Activated CD8-positive, alpha-beta memory T cell treated with anti-CD3 and anti-CD28 coated beads, Interleukin-2, amount 50 U/mL, for 24 hours (primary cell): ENCODE measurements around the gene PCOLCE2.

ENCODE experiments used
- DNase-seq: peaks from one replicate; pipeline ENCODE4 v3.0.0-alpha.2; 2020; ENCODE audit errors: extremely low read depth

The PCOLCE2 gene, protein sequence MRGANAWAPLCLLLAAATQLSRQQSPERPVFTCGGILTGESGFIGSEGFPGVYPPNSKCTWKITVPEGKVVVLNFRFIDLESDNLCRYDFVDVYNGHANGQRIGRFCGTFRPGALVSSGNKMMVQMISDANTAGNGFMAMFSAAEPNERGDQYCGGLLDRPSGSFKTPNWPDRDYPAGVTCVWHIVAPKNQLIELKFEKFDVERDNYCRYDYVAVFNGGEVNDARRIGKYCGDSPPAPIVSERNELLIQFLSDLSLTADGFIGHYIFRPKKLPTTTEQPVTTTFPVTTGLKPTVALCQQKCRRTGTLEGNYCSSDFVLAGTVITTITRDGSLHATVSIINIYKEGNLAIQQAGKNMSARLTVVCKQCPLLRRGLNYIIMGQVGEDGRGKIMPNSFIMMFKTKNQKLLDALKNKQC

DNA sequence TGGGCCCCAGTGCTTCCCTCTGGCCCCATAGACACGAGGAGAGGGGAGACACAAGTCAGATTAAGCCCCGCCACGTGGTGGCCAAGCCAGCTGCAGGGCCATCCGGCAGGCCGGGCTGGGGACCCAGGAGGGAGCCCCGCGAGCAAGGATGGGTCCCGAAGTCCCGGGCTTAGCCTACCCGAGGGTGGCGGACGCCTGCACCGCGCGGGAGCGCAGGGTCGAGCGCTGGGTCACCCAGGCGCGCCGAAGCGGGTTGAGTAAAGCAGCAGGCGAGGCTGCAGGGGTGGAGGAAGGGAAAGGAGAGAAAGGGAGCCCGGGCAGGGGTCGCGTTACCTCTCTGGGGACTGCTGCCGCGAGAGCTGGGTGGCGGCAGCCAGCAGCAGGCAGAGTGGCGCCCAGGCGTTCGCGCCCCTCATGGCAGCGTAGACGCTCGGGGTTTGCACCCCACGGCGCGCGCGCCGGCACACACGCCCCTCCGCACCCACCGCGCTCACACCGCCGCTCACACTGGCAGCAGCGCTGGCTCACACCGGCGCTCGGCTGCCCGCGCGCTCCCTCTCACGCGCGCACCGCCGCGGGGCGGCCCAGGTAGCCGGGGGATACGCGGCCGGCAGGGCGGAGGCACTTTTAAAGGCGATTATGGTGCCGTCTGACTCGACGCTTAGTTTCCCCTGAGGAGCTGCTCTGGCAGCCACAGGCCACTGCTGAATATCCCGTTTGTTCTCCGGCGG, at the start of gene PCOLCE2:
TSS of gene PCOLCE2 (minus strand) at position 603 of the 731 bp plus-strand sequence. CDS start at position 416, 187 bp downstream.
- no peak for DNase-seq

DNA sequence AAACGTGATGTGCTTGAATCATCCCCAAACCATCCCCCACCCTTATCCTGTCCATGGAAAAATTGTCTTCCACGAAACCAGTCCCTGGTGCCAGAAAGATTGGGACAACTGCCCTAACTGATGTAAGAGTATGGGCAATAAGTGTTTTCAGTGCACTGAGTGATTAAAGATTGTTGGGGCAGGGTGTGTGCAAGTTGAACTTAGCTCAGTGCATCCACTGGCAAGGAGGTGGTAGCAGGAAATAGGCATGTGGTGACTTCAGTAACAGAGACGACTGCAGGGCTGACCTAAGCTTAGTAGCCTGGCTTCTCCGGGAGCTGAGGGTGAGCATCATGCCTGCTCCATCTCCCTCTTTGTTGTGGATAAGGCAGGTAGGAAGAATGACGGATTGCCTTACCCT, 47.1 kb upstream of the PCOLCE2 start:
- DNase-seq: no peak

GRCh38 chr3:142934887-142935269, 46.0 kb upstream of the PCOLCE2 start:
- DNase-seq: no peak

DNA sequence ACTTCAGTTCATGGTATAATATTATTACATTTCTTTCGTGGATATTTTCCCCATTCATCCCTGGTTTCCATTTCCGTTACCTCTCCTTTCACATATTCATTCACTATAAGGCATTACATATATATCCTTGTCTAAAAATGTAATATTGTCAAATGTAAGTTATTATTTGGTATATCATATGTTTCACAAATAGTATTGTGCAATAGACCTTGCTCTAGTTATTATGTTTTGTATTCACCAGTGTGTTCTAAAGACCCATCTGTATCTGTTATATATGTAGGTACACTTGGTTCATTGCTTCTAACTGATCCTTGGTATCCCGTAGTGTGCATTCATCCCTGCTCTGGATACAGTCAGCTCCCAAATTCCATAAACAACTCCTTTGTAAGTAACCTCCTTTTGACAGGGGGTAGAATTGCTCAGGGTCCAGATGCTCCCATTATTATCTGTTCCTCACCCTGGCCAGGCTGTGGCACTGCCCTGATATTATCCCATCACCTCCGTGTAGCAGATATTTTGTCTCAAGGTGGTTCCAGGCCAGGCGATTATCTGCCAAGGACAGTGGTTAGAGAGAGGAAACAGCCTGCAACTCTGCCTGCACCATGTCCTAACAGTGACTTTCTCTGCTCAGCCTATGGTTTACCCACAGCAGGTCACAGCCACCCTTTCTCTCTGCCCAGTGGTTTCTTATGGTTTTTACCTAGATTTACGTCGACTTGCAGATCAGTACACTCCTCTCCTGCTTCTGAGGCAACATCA, 45.4 kb upstream of the PCOLCE2 start:
- DNase-seq: no peak

DNA sequence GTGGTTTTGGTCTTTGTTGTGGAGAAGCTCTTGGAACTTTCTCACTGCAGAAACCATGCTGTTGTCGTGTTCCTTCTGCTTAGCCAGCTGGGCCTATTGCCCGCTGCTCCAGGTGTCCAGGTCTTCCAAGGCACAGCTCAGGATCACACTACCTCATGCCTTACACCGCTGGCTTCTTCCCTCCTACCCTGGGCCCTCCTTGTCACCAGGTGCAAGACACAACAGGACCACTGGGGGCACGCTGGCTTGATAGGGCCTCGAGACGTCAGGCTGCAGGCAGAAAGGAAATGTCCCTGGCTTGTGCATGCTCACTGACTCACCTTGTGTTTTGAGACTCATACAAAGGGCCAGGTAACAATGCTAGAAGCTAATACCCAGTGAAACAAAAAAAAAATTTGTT, 42.3 kb upstream of the PCOLCE2 start:
- no peak for DNase-seq

GRCh38 chr3:142930463-142930862, 41.6 kb upstream of the PCOLCE2 start:
- DNase-seq: no peak

- DNase-seq: no peak
Measured at GRCh38 chr3:142929890-142930289, 41.0 kb upstream of the PCOLCE2 start.

GRCh38 chr3:142929109-142929508, 40.2 kb upstream of the PCOLCE2 start:
- DNase-seq: peak; percentile 14

DNA sequence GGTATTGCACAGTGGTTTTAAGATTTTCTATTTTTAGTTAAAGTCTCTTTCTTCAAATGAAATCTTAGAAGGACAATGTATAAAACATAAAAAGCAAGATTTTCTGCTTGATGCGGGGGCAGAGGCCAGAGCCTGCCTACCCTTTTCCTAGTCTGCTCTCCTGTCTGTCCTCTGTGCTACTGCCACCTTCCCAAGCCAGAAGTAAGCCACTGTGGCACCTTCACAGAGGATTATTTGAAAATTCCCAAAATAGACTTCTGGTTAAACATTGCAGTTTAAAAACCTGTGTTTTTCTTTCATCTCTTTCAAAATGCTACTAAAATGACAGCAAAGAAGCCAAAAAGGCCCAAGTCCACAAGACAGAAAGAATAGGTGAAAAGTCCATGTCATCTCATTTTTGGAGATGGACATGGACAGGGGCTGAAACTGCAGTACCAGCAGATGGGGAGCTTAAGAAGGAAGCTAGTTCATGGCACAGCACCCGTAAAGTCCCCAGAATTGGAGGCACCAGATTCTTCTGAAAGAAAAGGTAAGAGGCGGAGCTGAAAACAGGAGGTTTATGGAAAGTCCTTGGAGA, 37.6 kb upstream of the PCOLCE2 start:
- no peak for DNase-seq

DNA sequence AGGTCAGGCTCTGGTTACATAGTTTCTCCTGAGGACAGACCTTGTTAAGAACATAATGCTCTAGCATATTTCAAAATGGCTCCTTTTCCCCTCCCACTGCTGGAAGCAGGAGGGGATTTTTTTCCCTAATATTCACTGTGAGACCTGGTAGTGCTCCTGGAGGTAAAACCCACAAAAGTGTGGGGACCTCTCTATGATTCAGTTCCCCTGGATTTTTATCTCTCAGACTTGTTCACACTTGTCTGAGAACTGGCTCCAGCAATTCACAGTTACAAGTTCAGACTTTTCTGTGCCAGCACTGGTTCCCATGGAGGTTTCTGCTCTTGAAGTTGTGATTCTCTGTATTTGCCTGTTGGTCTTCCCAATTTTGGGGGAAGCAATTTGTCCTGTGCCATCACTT, 36.3 kb upstream of the PCOLCE2 start:
- no peak for DNase-seq

- no peak for DNase-seq
Measured at GRCh38 chr3:142923694-142924093, 34.8 kb upstream of the PCOLCE2 start.

DNA sequence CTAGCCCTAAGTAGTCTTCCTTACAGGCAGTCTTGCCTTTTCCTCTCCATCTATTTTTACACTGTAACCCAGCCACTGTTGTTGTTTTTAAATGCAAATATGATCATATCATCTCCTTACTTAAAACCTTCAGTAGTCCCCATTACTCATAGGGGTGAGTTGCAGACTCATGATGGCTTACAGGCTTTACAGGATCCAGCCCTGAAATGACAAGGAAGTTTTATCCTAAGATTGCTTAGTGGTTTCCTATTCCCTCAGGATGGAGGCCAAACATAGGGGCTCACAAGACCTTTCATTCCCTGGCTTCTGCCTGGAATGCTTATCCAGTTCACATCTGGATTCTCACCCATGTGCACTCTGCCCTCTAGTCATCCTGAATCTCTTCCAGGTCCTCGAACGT, 27.7 kb upstream of the PCOLCE2 start:
- no peak for DNase-seq

DNA sequence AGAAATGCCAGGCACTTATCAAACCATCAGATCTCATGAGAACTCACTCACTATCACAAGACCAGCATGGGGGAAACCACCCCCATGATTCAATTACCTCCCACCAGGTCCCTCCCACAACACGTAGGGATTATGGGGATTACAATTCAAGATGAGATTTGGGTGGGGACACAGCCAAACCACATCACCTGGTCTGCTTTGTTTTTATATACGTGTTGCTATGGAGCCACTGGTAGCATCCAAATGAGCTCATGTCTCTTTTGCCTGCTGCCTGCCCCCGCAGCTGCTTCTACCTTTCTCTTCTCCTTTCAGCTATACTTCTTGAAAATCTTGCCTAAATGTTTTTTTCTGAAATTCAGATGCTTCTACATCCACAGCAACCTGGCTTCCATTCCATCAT, 26.8 kb upstream of the PCOLCE2 start:
- DNase-seq: no peak

DNA sequence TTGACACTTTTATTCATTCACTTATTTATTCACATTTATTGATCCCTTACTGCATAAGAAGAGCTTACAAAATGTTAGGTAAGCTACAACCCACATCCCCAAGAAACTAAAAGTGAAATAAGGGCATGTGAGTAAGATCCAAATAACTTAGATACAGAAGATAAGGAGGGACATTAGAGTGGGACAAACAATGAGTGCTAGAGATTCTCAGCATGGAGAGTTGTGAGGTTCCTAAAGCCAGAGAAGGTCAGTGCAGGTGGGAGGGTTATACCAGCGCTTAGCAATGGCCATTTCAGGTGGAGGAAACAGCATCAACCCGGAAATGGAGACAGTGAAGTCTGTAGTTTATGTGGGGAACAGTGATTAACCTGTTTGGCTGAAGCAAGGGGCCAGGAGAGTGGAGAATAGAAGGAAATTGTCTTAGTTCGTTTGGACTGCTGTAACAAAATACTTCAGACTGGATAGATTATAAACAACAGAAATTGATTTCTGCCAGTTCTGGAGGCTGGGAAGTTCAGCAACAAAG, 25.5 kb upstream of the PCOLCE2 start:
- DNase-seq: no peak

- no peak for DNase-seq
Measured at GRCh38 chr3:142913432-142913831, 24.5 kb upstream of the PCOLCE2 start.

- no peak for DNase-seq
Measured at GRCh38 chr3:142912402-142913172, 23.7 kb upstream of the PCOLCE2 start.

DNA sequence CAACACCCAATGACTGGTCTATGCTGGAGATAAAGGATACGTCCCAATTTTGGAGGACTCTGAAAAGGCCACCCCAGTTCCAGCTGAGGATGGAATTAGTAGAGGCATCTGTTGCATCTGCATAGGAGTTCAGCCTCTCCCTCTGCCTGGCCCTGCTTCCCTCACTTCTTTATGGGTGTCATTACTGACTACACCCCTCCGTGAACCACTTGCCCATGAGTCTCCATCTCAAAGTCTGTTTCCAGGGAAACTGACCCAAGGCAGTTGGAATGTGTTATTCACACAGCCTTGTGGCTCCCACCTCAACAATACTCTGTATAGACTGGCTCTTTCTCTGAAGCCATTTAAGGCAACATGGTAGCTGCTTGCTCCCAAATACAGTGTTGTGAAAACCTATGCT, 21.4 kb upstream of the PCOLCE2 start:
- DNase-seq: no peak

GRCh38 chr3:142909282-142909681, 20.4 kb upstream of the PCOLCE2 start:
- no peak for DNase-seq

- DNase-seq: no peak
Measured at GRCh38 chr3:142907996-142908395, 19.1 kb upstream of the PCOLCE2 start.

DNA sequence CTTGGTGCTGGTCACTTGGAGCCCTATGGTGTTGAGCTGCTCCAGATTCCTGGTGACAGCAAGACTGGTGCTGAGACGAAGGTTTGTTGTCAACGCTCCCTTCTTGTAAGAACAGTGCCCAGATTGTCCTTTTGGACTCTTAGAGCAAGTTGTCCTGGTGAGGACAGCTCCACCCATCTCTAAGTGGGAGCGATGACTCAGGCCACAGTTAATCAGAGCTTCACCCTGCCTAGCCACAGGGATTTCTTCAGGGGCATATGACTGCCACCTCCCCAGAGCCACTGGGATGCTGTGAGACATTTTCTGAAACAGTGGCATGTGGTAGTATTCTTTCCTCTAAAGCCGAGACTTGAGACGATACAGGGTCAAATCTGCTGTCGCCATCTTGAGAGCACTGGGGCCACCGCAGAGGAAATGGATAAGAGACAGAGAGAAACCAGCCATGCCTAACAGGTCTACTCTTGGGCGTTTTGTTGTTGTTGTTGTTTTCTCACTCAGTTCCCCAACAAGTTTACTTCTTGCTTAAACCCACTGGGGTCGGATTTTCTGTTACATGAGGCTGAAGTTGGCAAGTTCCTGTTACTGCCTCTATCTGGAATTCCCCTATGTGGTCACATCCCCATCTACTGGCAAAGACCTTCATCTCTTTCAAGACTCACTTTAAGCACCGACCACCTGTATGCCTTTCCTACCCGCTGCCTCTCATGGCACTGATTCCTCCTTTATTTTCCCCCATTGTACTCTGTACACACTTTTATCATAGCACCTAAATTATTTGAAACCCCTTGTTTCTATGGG, 16.0 kb upstream of the PCOLCE2 start:
- no peak for DNase-seq
